ENCODE measurements around the gene NKTR. TPM values are rescaled to one million over a fixed set of nuclear protein-coding genes. Genes with fewer than 3 reads are reported as not detected.

Gene NKTR
- total RNA-seq, 1 experiment from 2014 or later: 79.8 TPM

DNA sequence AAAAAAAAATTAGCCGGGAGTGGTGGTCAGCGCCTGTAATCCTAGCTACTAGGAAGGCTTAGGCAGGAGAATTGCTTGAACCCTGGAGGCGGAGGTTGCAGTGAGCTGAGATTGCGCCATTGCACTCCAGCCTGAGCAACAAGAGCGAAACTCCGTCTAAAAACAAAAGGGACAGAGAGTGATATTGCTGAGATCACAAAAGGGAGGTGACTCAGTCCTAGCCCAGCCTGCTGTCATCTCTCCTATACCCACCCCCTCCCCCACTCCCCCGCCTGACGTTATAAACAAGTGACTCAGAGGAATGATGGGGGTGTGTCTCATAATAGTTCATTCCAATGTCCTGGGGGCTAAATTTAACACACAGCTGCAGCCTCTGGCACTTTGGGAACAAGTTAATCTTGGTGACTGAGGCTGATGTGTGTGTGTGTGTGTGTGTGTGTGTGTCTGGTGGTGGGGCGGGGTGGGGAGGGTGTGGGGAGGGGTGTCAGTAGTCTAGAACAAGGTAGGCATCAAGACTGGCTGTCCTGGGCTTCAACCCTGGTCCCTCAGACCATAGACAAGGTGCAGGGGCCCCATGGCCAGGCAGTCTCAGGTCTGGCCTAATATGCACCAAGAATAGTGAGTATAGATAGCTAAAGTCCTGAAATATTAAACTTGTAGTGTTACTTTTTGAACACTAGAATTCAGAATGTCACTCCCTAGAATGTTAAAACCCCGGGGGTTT is 83.6 kb downstream of the NKTR start:
- Histone ChIP-seq H3K18ac (ENCODE audit: insufficient read length, low read depth, low read length) (no peak overlapping the region), H2AFZ (ENCODE audit: low read length) (no peak overlapping the region), H3K79me2 (ENCODE audit: insufficient read depth, low read length) (no peaks in the 10 kb centered on the region), H3K14ac (ENCODE audit: insufficient read depth, low read length) (no peak overlapping the region), H4K91ac (ENCODE audit: insufficient read length, low read depth, low read length) (no peak overlapping the region), H4K8ac (replicated peaks; ENCODE audit: insufficient read length, low read depth, low read length) (no peak overlapping the region), H3K23me2 (ENCODE audit: insufficient read length, low read depth, low read length, poor library complexity, severe bottlenecking) (no peaks in the 10 kb centered on the region), H2BK20ac (ENCODE audit: low read depth, low read length, poor library complexity, severe bottlenecking) (no peak overlapping the region), H3K79me1 (ENCODE audit: insufficient read depth, low read depth, low read length, poor library complexity, severe bottlenecking) (no peaks in the 10 kb centered on the region), H3T11ph (ENCODE audit: low read length) (no peak overlapping the region), H4K5ac (ENCODE audit: insufficient read length, low read depth, low read length) (no peak overlapping the region), H3K9me3 (ENCODE audit: control insufficient read depth, low read depth, low read length) (no peaks in the 10 kb centered on the region), H3K9ac (ENCODE audit: extremely low read depth, insufficient read length, low read length) (no peak overlapping the region), H2AK5ac (ENCODE audit: insufficient read length, low read length) (no peak overlapping the region), H2BK5ac (ENCODE audit: insufficient read length, low read length) (no peak overlapping the region), H2BK120ac (ENCODE audit: low read depth, low read length, poor library complexity, severe bottlenecking) (no peak overlapping the region), H3K23ac (ENCODE audit: insufficient read length, low read depth, low read length) (no peak overlapping the region), H3K4me1 (ENCODE audit: insufficient read depth, low read length) (no peaks in the 10 kb centered on the region; the same call in 1 of the 2 replicates), H3K56ac (ENCODE audit: insufficient read length, low read depth, low read length) (no peak overlapping the region), H3K4me2 (ENCODE audit: insufficient read depth, insufficient read length, low read length) (no peak overlapping the region), H4K20me1 (ENCODE audit: control insufficient read depth, insufficient read depth, insufficient read length) (no peaks in the 10 kb centered on the region), H3K27me3 (ENCODE audit: insufficient read depth, low read length) (no peaks in the 10 kb centered on the region), H3K27ac (ENCODE audit: insufficient read length, low read depth, low read length) (no peak overlapping the region), H2BK15ac (ENCODE audit: low read depth, low read length) (no peak overlapping the region), H2BK12ac (ENCODE audit: insufficient read length, low read depth, low read length) (no peak overlapping the region), H3K4ac (ENCODE audit: low read depth, low read length) (no peak overlapping the region)
- Mint-ChIP-seq H3K36me3 (ENCODE audit: insufficient read depth in 1 of 3, low read depth in 3 of 3) (no peaks in the 10 kb centered on the region), H3K4me3 (no peak overlapping the region), H3K4me1 (peaks cover 9 to 12% of the 10 kb centered on the region in 2 experiments), H3K27me3 (ENCODE audit: low read depth) (peaks cover 3% of the 10 kb centered on the region), H3K27ac (no peak overlapping the region), H3K9me3 (peaks cover 0 to 1% of the 10 kb centered on the region in 2 experiments; a peak in 1 of 5 replicates)
- WGBS (ENCODE audit: extremely low coverage, insufficient read length, low lambda C conversion rate): no CpG with 5 or more reads among the region's 10 CpGs
- no peak for DNase-seq
- TF ChIP-seq, protein P1, sequence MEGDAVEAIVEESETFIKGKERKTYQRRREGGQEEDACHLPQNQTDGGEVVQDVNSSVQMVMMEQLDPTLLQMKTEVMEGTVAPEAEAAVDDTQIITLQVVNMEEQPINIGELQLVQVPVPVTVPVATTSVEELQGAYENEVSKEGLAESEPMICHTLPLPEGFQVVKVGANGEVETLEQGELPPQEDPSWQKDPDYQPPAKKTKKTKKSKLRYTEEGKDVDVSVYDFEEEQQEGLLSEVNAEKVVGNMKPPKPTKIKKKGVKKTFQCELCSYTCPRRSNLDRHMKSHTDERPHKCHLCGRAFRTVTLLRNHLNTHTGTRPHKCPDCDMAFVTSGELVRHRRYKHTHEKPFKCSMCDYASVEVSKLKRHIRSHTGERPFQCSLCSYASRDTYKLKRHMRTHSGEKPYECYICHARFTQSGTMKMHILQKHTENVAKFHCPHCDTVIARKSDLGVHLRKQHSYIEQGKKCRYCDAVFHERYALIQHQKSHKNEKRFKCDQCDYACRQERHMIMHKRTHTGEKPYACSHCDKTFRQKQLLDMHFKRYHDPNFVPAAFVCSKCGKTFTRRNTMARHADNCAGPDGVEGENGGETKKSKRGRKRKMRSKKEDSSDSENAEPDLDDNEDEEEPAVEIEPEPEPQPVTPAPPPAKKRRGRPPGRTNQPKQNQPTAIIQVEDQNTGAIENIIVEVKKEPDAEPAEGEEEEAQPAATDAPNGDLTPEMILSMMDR (conservative IDR thresholded peaks at IDR 0.05): no peak

All from H9 (cell line).